Ecto neural progenitor cell (in vitro differentiated cells): Measurements from ENCODE around the gene GSPT2.
"Not testable (repeated sequence)": the region's sequence is repeated elsewhere in the genome, so short reads cannot be mapped to it uniquely, and the experiment has no call there.

ENCODE experiments used
- DNase-seq: peaks from one replicate; pipeline ENCODE4 v3.0.0-alpha.2; 2018; ENCODE audit warnings: low spot score

GSPT2 gene

GRCh38 chrX:51743179-51743957 lies at the start of gene GSPT2:
TSS of gene GSPT2 (plus strand) at chrX:51743442. CDS start at chrX:51743627, 185 bp downstream.
- DNase-seq = peak; percentile 66

- DNase-seq = peak; percentile 5
These were observed 49.0 kb upstream of the GSPT2 start for GRCh38 chrX:51694254-51694653.

GRCh38 chrX:51697397-51697796 lies 45.8 kb upstream of the GSPT2 start:
- peak; percentile 18 for DNase-seq

- not testable (repeated sequence) for DNase-seq
These were observed 32.7 kb upstream of the GSPT2 start, which contains the start of gene CENPVL1 for GRCh38 chrX:51710277-51711164. TSS of gene CENPVL1 (plus strand) at chrX:51710512. CDS start at chrX:51710512, 0 bp downstream.

- not testable (repeated sequence) for DNase-seq
These were observed 30.1 kb upstream of the GSPT2 start for GRCh38 chrX:51712943-51713647.

GRCh38 chrX:51728202-51728601 lies 15.0 kb upstream of the GSPT2 start:
- DNase-seq = no peak

GRCh38 chrX:51737091-51737490 lies 6.2 kb upstream of the GSPT2 start:
- DNase-seq = no peak

GRCh38 chrX:51742586-51742985 lies 656 bp upstream of the GSPT2 start:
- DNase-seq = no peak

GRCh38 chrX:51747671-51748070 lies 4.4 kb downstream of the GSPT2 start:
- no peak for DNase-seq

GRCh38 chrX:51759055-51759839 lies 16.0 kb downstream of the GSPT2 start:
- DNase-seq = no peak

GRCh38 chrX:51760657-51761056 lies 17.4 kb downstream of the GSPT2 start:
- no peak for DNase-seq

- no peak for DNase-seq
These were observed 23.3 kb downstream of the GSPT2 start for GRCh38 chrX:51766546-51766945.

GRCh38 chrX:51776851-51777250 lies 33.6 kb downstream of the GSPT2 start:
- DNase-seq = no peak

- DNase-seq = no peak
These were observed 36.1 kb downstream of the GSPT2 start for GRCh38 chrX:51779306-51779705.

- no peak for DNase-seq
These were observed 51.9 kb downstream of the GSPT2 start for GRCh38 chrX:51795136-51795535.
